Measurements from ENCODE around the gene ZCCHC7. TPM values are rescaled to one million over a fixed set of nuclear protein-coding genes. Genes with fewer than 3 reads are reported as not detected.

ZCCHC7 gene
- total and polyA plus RNA-seq, 5 donors from 2014 or later: 32.3 to 43.6 (median 34.8) TPM

DNA sequence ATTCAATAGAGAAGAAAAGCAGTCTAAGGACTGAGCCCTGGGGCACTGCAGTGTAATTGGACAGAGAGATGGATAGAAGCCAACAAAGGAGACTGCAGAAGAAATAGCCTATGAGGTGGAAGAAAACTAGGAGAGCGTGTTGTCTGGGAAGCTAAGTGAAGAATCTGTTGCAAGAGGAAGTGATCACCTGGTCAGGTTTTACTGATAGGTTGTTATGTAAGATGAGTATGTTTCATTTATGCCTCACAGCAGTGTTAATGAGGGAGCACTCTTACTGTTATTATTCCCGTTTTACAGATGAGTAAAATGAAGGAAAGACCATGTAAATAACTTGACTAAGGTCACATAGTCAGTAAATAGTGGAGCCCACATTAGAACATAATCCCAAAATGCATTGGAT lies 222.1 kb downstream of the ZCCHC7 start:
- no peaks in the 10 kb centered on the region for H3K27me3 ChIP-seq (ENCODE audit: control insufficient read depth, insufficient read depth, low read length)
- Mint-ChIP-seq H3K4me3 (no peak overlapping the region), H3K27ac (no peak overlapping the region), H3K27me3 (no peaks in the 10 kb centered on the region), H3K9me3 (no peaks in the 10 kb centered on the region), H3K36me3 (peaks cover 3% of the 10 kb centered on the region), H3K4me1 (peaks cover 0 to 10% (median 0%) of the 10 kb centered on the region in 4 donors)
- no peaks in the 10 kb centered on the region for H3K4me1 ChIP-seq (ENCODE audit: control insufficient read depth, insufficient read depth, low read length, poor library complexity, severe bottlenecking)
- H3K9me3 ChIP-seq (ENCODE audit: control insufficient read depth in 2 of 2, low read length in 2 of 2): no peaks in the 10 kb centered on the region
- no peaks in the 10 kb centered on the region for H3K36me3 ChIP-seq (ENCODE audit: control insufficient read depth, insufficient read depth, low read length)
- no peak overlapping the region for H3K4me3 ChIP-seq (ENCODE audit: low read depth, low read length)
- no peak overlapping the region for H3K27ac ChIP-seq (ENCODE audit: insufficient read depth, low read length, poor library complexity, severe bottlenecking)
- ATAC-seq (ENCODE audit: low read depth in 2 of 2) (no peak), DNase-seq (no peak)

DNA sequence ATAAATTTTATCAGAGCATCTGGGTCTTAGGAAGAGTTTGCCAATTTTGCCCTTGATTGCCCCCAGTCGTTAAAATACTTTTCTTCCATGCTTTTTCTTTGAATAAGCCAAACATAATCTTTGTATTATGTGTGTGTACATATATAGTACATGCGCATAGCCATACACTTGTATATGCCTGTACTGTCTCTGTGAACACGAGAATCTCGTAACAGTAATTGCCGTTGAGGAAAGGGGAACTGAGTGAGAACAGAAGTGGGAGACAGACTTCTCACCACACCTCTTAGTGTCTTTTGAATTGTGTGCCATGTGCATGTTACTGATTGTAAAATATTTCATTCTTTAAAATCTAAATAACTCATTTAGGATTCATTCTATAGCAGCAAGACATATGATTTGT lies 222.5 kb downstream of the ZCCHC7 start:
- H3K27me3 Mint-ChIP-seq: no peaks in the 10 kb centered on the region
- no peak overlapping the region for H3K27ac Mint-ChIP-seq
- no peak overlapping the region for H3K27ac ChIP-seq (ENCODE audit: insufficient read depth, low read length, poor library complexity, severe bottlenecking)

DNA sequence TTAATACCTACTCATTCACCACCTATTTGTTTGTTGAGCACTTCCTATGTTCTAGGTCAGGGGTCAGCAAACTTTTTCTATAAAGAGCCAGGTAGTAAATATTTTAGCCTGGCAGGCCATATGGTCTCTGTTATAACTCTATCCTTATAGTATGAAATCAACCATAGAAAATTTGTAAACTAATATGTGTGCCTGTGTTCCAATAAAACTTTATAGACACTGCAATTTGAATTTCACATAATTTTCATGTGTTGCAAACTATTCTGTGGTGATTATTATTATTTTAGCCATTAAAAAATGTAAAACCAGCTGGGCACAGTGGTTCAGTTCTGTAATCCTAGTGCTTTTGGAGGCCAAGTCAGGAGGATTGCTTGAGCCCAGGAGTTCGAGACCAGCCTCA lies 223.3 kb downstream of the ZCCHC7 start:
- Mint-ChIP-seq H3K4me3 (no peak overlapping the region), H3K27ac (no peak overlapping the region), H3K4me1 (peaks cover 0 to 12% (median under 1%) of the 10 kb centered on the region in 4 donors), H3K27me3 (no peaks in the 10 kb centered on the region), H3K9me3 (no peaks in the 10 kb centered on the region), H3K36me3 (peaks cover 13% of the 10 kb centered on the region)
- H3K27me3 ChIP-seq (ENCODE audit: control insufficient read depth, insufficient read depth, low read length): no peaks in the 10 kb centered on the region
- DNase-seq: no peak
- no peaks in the 10 kb centered on the region for H3K9me3 ChIP-seq (ENCODE audit: control insufficient read depth in 2 of 2, low read length in 2 of 2)
- no peak overlapping the region for H3K27ac ChIP-seq (ENCODE audit: insufficient read depth, low read length, poor library complexity, severe bottlenecking)
- H3K36me3 ChIP-seq (ENCODE audit: control insufficient read depth, insufficient read depth, low read length): peaks cover 3% of the 10 kb centered on the region
- no peaks in the 10 kb centered on the region for H3K4me1 ChIP-seq (ENCODE audit: control insufficient read depth, insufficient read depth, low read length, poor library complexity, severe bottlenecking)
- no peak overlapping the region for H3K4me3 ChIP-seq (ENCODE audit: low read depth, low read length)
- no peak for ATAC-seq (ENCODE audit: low read depth in 2 of 2)

More for the DNA sequence above, 222.5 kb downstream of the ZCCHC7 start:
- DNase-seq (no peak), ATAC-seq (ENCODE audit: low read depth in 2 of 2) (no peak)
- H3K4me3 ChIP-seq (ENCODE audit: low read depth, low read length): no peak overlapping the region
- H3K36me3 Mint-ChIP-seq: peaks cover 7% of the 10 kb centered on the region
- H3K4me1 Mint-ChIP-seq: peaks cover 0 to 10% (median 0%) of the 10 kb centered on the region in 4 donors
- H3K9me3 Mint-ChIP-seq: no peaks in the 10 kb centered on the region
- H3K27me3 ChIP-seq (ENCODE audit: control insufficient read depth, insufficient read depth, low read length): no peaks in the 10 kb centered on the region
- no peaks in the 10 kb centered on the region for H3K4me1 ChIP-seq (ENCODE audit: control insufficient read depth, insufficient read depth, low read length, poor library complexity, severe bottlenecking)
- H3K36me3 ChIP-seq (ENCODE audit: control insufficient read depth, insufficient read depth, low read length): no peaks in the 10 kb centered on the region
- no peak overlapping the region for H3K4me3 Mint-ChIP-seq
- H3K9me3 ChIP-seq (ENCODE audit: control insufficient read depth in 2 of 2, low read length in 2 of 2): no peaks in the 10 kb centered on the region

DNA sequence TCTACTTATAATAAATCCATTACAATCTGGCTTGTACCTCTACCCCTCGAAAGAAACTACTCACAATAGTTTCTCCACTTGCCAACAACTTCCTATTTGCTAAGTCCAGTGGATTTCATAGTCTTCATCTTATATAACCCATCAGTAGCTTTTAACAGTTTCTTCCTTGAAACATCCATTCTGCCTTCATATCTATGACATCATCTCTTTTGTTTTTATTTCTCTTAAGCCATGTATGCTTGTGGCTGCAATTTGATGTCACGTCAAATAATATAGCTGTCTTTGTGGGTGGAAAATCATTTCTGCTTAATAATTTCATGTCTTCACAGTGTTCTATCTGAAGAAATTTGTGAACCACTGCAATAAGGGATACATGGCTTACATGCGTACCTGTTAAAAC lies 224.7 kb downstream of the ZCCHC7 start:
- no peaks in the 10 kb centered on the region for H3K9me3 ChIP-seq (ENCODE audit: control insufficient read depth in 2 of 2, low read length in 2 of 2)
- DNase-seq (no peak), ATAC-seq (ENCODE audit: low read depth in 2 of 2) (no peak)
- Mint-ChIP-seq H3K27me3 (no peaks in the 10 kb centered on the region), H3K9me3 (no peaks in the 10 kb centered on the region), H3K4me1 (peaks cover 0 to 11% (median 2%) of the 10 kb centered on the region in 4 donors), H3K27ac (no peak overlapping the region), H3K36me3 (peaks cover 14% of the 10 kb centered on the region), H3K4me3 (no peak overlapping the region)
- H3K4me1 ChIP-seq (ENCODE audit: control insufficient read depth, insufficient read depth, low read length, poor library complexity, severe bottlenecking): no peaks in the 10 kb centered on the region
- H3K4me3 ChIP-seq (ENCODE audit: low read depth, low read length): no peak overlapping the region
- no peaks in the 10 kb centered on the region for H3K27me3 ChIP-seq (ENCODE audit: control insufficient read depth, insufficient read depth, low read length)
- H3K36me3 ChIP-seq (ENCODE audit: control insufficient read depth, insufficient read depth, low read length): peaks cover 6% of the 10 kb centered on the region
- H3K27ac ChIP-seq (ENCODE audit: insufficient read depth, low read length, poor library complexity, severe bottlenecking): no peak overlapping the region

DNA sequence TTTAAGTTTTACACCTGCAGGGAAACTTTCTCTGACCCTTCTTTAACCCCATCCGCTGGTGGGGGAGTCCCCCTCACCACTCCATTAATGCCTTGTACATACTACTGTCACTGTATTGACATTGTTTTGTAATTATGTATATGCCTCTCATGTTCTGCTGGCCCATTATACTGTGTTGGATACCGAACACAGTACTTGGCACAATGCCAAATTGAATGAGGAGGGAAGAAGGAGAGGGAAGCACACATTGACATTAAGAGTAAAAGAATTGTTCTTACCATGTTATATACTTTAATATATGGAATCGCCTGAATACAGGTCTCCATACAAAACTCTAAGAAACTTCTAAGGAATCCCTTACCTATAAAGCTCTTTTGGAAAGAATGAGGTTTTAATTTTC lies 228.5 kb downstream of the ZCCHC7 start:
- H3K27me3 Mint-ChIP-seq: no peaks in the 10 kb centered on the region
- no peaks in the 10 kb centered on the region for H3K9me3 Mint-ChIP-seq
- no peaks in the 10 kb centered on the region for H3K4me1 ChIP-seq (ENCODE audit: control insufficient read depth, insufficient read depth, low read length, poor library complexity, severe bottlenecking)
- H3K27ac Mint-ChIP-seq: peak overlapping the region in 1 of 3 donors; percentile 4
- no peak overlapping the region for H3K4me3 ChIP-seq (ENCODE audit: low read depth, low read length)
- peaks cover 0 to 9% (median 2%) of the 10 kb centered on the region in 4 donors for H3K4me1 Mint-ChIP-seq
- no peaks in the 10 kb centered on the region for H3K9me3 ChIP-seq (ENCODE audit: control insufficient read depth in 2 of 2, low read length in 2 of 2)
- H3K27ac ChIP-seq (ENCODE audit: insufficient read depth, low read length, poor library complexity, severe bottlenecking): no peak overlapping the region
- H3K36me3 ChIP-seq (ENCODE audit: control insufficient read depth, insufficient read depth, low read length): peaks cover 16% of the 10 kb centered on the region
- no peak overlapping the region for H3K4me3 Mint-ChIP-seq
- no peaks in the 10 kb centered on the region for H3K27me3 ChIP-seq (ENCODE audit: control insufficient read depth, insufficient read depth, low read length)
- DNase-seq (no peak), ATAC-seq (ENCODE audit: low read depth in 2 of 2) (no peak)
- H3K36me3 Mint-ChIP-seq: peaks cover 40% of the 10 kb centered on the region

DNA sequence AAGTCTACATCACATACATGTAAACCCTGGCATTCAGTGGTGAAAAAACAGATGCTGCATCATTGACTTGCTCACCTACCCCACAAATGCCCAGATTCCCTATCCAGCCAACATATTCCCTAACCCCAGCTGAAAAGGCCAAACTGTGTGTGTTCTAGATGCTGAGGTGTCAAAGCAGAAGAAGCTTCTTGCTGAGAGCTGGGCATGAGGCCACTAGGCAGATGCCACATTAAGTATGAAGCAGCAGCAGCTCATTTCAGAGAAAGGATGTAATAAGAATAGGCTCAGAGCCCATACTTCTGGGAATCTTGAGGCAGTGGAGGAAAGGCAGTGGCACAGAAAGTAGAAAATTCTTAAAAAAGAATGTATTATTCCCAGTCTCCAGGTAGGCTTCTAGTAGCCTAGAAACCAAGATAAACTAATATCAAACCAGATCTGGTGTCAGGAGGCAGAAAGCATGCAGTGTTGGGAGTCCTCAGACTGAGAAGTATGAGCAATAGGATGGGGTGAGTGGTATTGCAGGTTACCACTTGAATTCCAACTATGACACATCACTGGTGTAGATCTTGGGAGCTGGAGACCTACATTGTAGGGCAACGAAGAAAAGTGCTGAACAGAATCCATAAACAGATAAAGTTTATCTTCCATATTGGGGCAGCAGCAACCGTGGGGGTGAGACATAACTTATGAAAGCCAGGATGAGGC lies 230.3 kb downstream of the ZCCHC7 start:
- Histone ChIP-seq H3K27ac (ENCODE audit: insufficient read depth, low read length, poor library complexity, severe bottlenecking) (no peak overlapping the region), H3K27me3 (ENCODE audit: control insufficient read depth, insufficient read depth, low read length) (no peaks in the 10 kb centered on the region), H3K36me3 (ENCODE audit: control insufficient read depth, insufficient read depth, low read length) (peaks cover 23% of the 10 kb centered on the region), H3K4me3 (ENCODE audit: low read depth, low read length) (no peak overlapping the region), H3K9me3 (ENCODE audit: control insufficient read depth in 2 of 2, low read length in 2 of 2) (no peaks in the 10 kb centered on the region), H3K4me1 (ENCODE audit: control insufficient read depth, insufficient read depth, low read length, poor library complexity, severe bottlenecking) (no peaks in the 10 kb centered on the region)
- H3K4me1 Mint-ChIP-seq: peaks cover 0 to 6% (median 2%) of the 10 kb centered on the region in 4 donors
- H3K4me3 Mint-ChIP-seq: no peak overlapping the region
- H3K36me3 Mint-ChIP-seq: peaks cover 47% of the 10 kb centered on the region
- no peaks in the 10 kb centered on the region for H3K9me3 Mint-ChIP-seq
- ATAC-seq (ENCODE audit: low read depth in 2 of 2): no peak
- no peak for DNase-seq
- peak overlapping the region in 1 of 3 donors; percentile 27 for H3K27ac Mint-ChIP-seq
- H3K27me3 Mint-ChIP-seq: no peaks in the 10 kb centered on the region

DNA sequence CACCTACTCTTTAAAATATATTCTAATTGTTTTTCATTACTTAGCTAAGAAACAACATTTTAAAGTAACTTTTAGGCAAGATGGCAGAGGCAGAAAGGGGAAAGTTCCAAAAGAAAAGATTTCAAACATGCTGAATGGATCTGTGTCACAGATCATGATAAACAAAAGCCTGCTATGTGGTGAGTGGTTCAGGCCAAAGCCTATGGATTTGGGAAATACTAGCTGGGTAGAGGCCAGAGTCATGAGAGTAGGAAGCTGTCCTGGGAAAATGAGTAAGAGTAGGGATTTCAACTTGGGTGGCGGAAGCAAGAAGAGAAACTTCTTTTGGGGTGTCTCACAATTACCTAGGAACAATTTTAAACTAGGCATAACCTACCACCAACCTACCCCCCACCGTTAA lies 233.4 kb downstream of the ZCCHC7 start:
- no peaks in the 10 kb centered on the region for H3K4me1 ChIP-seq (ENCODE audit: control insufficient read depth, insufficient read depth, low read length, poor library complexity, severe bottlenecking)
- H3K27ac ChIP-seq (ENCODE audit: insufficient read depth, low read length, poor library complexity, severe bottlenecking): no peak overlapping the region
- no peaks in the 10 kb centered on the region for H3K27me3 ChIP-seq (ENCODE audit: control insufficient read depth, insufficient read depth, low read length)
- no peak overlapping the region for H3K4me3 ChIP-seq (ENCODE audit: low read depth, low read length)
- H3K27me3 Mint-ChIP-seq: no peaks in the 10 kb centered on the region
- no peak overlapping the region for H3K4me3 Mint-ChIP-seq
- peaks cover 0 to 5% (median under 1%) of the 10 kb centered on the region in 4 donors for H3K4me1 Mint-ChIP-seq
- no peak for ATAC-seq (ENCODE audit: low read depth in 2 of 2)
- no peaks in the 10 kb centered on the region for H3K9me3 ChIP-seq (ENCODE audit: control insufficient read depth in 2 of 2, low read length in 2 of 2)
- H3K9me3 Mint-ChIP-seq: no peaks in the 10 kb centered on the region
- H3K27ac Mint-ChIP-seq: no peak overlapping the region
- peaks cover 43% of the 10 kb centered on the region for H3K36me3 Mint-ChIP-seq
- no peak for DNase-seq
- H3K36me3 ChIP-seq (ENCODE audit: control insufficient read depth, insufficient read depth, low read length): peaks cover 40% of the 10 kb centered on the region

DNA sequence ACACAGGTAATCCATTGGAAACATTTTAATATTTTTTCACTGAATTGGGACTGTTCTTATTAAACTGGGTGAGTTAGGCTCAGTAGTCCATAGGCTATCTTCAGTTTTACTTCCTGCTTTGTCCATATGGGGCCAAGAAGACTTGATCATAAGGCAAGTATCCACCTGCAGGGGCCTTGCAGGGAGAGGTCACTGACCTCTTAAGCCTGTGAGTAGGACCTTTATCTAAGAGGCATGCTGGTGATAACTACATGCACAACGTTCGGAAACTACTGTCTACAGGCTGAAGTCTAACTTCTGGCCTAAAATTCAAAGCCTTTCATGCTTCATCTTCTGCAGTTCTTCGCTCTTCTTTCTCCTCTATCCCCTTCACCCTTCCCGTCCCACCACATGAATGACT lies 242.1 kb downstream of the ZCCHC7 start:
- Histone ChIP-seq H3K27ac (ENCODE audit: insufficient read depth, low read length, poor library complexity, severe bottlenecking) (no peak overlapping the region), H3K9me3 (ENCODE audit: control insufficient read depth in 2 of 2, low read length in 2 of 2) (no peaks in the 10 kb centered on the region), H3K27me3 (ENCODE audit: control insufficient read depth, insufficient read depth, low read length) (no peaks in the 10 kb centered on the region), H3K4me1 (ENCODE audit: control insufficient read depth, insufficient read depth, low read length, poor library complexity, severe bottlenecking) (no peaks in the 10 kb centered on the region), H3K36me3 (ENCODE audit: control insufficient read depth, insufficient read depth, low read length) (peaks cover 5% of the 10 kb centered on the region), H3K4me3 (ENCODE audit: low read depth, low read length) (no peak overlapping the region)
- no peaks in the 10 kb centered on the region for H3K27me3 Mint-ChIP-seq
- peaks cover 10% of the 10 kb centered on the region for H3K36me3 Mint-ChIP-seq
- H3K4me3 Mint-ChIP-seq: no peak overlapping the region
- no peak for ATAC-seq (ENCODE audit: low read depth in 2 of 2)
- DNase-seq: no peak
- H3K4me1 Mint-ChIP-seq: peaks cover 0 to 4% (median 0%) of the 10 kb centered on the region in 4 donors
- H3K9me3 Mint-ChIP-seq: peaks cover 0 to 2% (median 0%) of the 10 kb centered on the region in 7 donors
- no peak overlapping the region for H3K27ac Mint-ChIP-seq

All from CD4-positive, CD25-positive, alpha-beta regulatory T cell (primary cell).